Panc1 (cell line): Measurements from ENCODE around the gene MT1H.

Source experiments
- POLR2AphosphoS5 ChIP-seq: IDR thresholded peaks from 2 replicates; pipeline ENCODE4 v1.6.1; 2012; ENCODE audit warnings: mild to moderate bottlenecking, low read depth, low read length, moderate library complexity
- TCF7L2 ChIP-seq: IDR thresholded peaks from 2 replicates; pipeline ENCODE4 v1.6.1; 2011; ENCODE audit warnings: mild to moderate bottlenecking, low read depth, low read length, inconsistent platforms
- TF ChIP-seq, protein P1 (sequence below): fragments of 450-650 bp; IDR thresholded peaks from 2 replicates; pipeline ENCODE4 v1.5.1; 2017; ENCODE audit warnings: mild to moderate bottlenecking

DNA sequence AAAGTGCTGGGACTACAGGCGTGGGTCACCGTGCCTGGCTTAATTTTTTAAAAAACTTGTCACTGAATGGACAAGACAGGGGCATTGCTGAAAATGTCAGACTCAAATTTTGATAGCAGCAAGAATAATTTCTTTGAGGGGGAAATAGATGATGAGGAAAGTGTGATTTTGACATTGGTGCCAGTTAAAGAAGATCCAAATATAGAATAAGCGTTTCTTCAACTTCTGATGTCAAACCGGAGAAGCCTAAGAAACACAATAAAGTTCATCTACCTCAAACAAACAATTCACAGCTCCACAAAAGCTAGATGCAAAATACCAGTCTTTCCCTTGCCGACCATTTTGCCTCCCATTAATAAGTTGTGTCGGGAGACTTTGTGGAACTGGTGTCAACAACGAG is 17.1 kb downstream of the MT1H start:
- TF ChIP-seq, protein P1, sequence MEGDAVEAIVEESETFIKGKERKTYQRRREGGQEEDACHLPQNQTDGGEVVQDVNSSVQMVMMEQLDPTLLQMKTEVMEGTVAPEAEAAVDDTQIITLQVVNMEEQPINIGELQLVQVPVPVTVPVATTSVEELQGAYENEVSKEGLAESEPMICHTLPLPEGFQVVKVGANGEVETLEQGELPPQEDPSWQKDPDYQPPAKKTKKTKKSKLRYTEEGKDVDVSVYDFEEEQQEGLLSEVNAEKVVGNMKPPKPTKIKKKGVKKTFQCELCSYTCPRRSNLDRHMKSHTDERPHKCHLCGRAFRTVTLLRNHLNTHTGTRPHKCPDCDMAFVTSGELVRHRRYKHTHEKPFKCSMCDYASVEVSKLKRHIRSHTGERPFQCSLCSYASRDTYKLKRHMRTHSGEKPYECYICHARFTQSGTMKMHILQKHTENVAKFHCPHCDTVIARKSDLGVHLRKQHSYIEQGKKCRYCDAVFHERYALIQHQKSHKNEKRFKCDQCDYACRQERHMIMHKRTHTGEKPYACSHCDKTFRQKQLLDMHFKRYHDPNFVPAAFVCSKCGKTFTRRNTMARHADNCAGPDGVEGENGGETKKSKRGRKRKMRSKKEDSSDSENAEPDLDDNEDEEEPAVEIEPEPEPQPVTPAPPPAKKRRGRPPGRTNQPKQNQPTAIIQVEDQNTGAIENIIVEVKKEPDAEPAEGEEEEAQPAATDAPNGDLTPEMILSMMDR = no peak
- TF ChIP-seq TCF7L2 (no peak), POLR2AphosphoS5 (no peak)
